Measurements from ENCODE around the gene LPP.

Gene LPP

GRCh38 chr3:188537606-188538005, 383.6 kb downstream of the LPP start:
- Histone ChIP-seq H3K4me3 (replicated peaks; ENCODE audit: insufficient read depth, low read length) (no peak overlapping the region), H3K27ac (replicated peaks) (no peak overlapping the region), H3K27me3 (ENCODE audit: insufficient read depth, poor library complexity, severe bottlenecking) (no peaks in the 10 kb centered on the region)
- DNase-seq (ENCODE audit: low read depth in 1 of 2, low spot score in 1 of 2), result no peak
- TF ChIP-seq REST (IDR thresholded peaks at IDR 0.05; ENCODE audit: insufficient replicate concordance, low read depth), result no peak
- TF ChIP-seq SPI1 (IDR thresholded peaks at IDR 0.05; ENCODE audit: borderline replicate concordance, low read depth), result no peak
- no peak for TF ChIP-seq POLR2AphosphoS5 (IDR thresholded peaks at IDR 0.05; ENCODE audit: low read depth)
- TF ChIP-seq CTCF (IDR thresholded peaks at IDR 0.05; ENCODE audit: insufficient read depth, low read length), result no peak
- no peak for TF ChIP-seq GABPA (IDR thresholded peaks at IDR 0.05; ENCODE audit: low read depth)

DNA sequence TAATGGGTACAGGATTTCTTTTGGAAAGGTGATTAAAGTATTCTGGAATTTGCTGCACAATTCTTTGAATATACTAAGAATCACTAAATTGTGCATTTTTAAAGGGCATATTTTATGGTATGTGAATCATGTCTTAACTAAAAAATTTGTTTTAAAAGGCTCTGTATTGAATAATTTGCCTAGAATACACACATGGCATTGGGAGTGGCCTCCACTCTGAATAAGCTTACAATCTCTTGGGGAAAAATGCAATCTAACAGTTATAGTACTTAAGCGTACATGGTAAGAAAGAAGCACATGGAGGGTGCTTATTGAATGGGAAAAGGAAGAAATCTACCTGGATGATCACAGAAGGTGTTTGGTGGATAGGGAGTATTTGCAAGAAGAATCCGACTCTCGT, 385.1 kb downstream of the LPP start:
- DNase-seq (ENCODE audit: low read depth in 1 of 2, low spot score in 1 of 2), result no peak
- H3K4me3 ChIP-seq (replicated peaks; ENCODE audit: insufficient read depth, low read length), result no peak overlapping the region
- H3K27ac ChIP-seq (replicated peaks), result no peak overlapping the region
- no peaks in the 10 kb centered on the region for H3K27me3 ChIP-seq (ENCODE audit: insufficient read depth, poor library complexity, severe bottlenecking)
- TF ChIP-seq GABPA (IDR thresholded peaks at IDR 0.05; ENCODE audit: low read depth), result no peak
- TF ChIP-seq REST (IDR thresholded peaks at IDR 0.05; ENCODE audit: insufficient replicate concordance, low read depth), result no peak
- TF ChIP-seq POLR2AphosphoS5 (IDR thresholded peaks at IDR 0.05; ENCODE audit: low read depth), result no peak
- no peak for TF ChIP-seq SPI1 (IDR thresholded peaks at IDR 0.05; ENCODE audit: borderline replicate concordance, low read depth)
- no peak for TF ChIP-seq CTCF (IDR thresholded peaks at IDR 0.05; ENCODE audit: insufficient read depth, low read length)

DNA sequence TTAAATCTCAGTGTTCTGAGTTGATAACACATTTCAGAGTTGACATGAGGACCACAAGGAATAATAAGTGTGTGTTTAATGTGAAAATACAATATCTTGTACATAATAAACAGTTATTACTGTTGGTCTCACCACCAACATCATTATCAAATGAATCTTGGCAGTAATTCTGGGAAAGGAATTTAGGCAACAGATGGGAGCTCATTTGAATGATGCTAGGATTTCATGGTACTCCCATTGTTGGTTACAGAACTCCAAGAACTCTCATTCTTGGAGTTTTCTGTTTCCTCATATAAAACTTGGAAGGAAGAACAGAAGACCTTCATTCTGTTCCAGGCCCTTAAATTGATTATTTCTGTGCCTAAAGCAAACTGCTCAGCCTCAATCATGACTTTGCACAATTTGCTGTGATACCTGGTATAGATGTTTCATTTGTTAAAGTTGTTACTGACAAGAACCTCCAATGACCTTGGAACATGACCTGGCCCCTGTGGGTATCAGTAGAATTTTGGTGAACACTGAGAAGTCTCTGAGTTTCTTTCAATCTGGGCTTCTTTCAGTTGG, 385.8 kb downstream of the LPP start:
- TF ChIP-seq GABPA (IDR thresholded peaks at IDR 0.05; ENCODE audit: low read depth), result no peak
- TF ChIP-seq POLR2AphosphoS5 (IDR thresholded peaks at IDR 0.05; ENCODE audit: low read depth), result no peak
- no peak overlapping the region for H3K27ac ChIP-seq (replicated peaks)
- H3K4me3 ChIP-seq (replicated peaks; ENCODE audit: insufficient read depth, low read length), result no peak overlapping the region
- DNase-seq (ENCODE audit: low read depth in 1 of 2, low spot score in 1 of 2), result no peak
- no peaks in the 10 kb centered on the region for H3K27me3 ChIP-seq (ENCODE audit: insufficient read depth, poor library complexity, severe bottlenecking)

DNA sequence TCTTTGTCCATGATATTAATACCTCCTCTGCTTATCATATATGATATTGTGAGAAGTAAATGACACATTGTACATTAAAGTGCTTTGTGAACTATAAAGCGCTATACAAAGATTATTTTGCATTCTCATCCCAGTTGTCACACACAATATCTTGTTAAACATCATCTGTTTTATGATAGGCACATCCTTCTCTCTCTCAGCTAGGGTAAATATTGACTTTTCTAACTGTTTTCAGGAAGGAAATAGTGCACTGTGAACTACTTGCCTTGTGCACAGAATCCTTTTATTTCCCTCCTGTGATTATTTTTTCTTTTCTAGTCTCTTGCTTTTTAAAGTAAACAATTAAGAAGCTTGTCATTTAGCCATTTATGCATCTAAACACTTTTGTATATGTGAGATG, 388.2 kb downstream of the LPP start:
- no peak for DNase-seq (ENCODE audit: low read depth in 1 of 2, low spot score in 1 of 2)
- Histone ChIP-seq H3K4me3 (replicated peaks; ENCODE audit: insufficient read depth, low read length) (no peak overlapping the region), H3K27me3 (ENCODE audit: insufficient read depth, poor library complexity, severe bottlenecking) (no peaks in the 10 kb centered on the region), H3K27ac (replicated peaks) (no peak overlapping the region)
- no peak for TF ChIP-seq SPI1 (IDR thresholded peaks at IDR 0.05; ENCODE audit: borderline replicate concordance, low read depth)
- no peak for TF ChIP-seq CTCF (IDR thresholded peaks at IDR 0.05; ENCODE audit: insufficient read depth, low read length)
- TF ChIP-seq POLR2AphosphoS5 (IDR thresholded peaks at IDR 0.05; ENCODE audit: low read depth), result no peak
- no peak for TF ChIP-seq GABPA (IDR thresholded peaks at IDR 0.05; ENCODE audit: low read depth)
- no peak for TF ChIP-seq REST (IDR thresholded peaks at IDR 0.05; ENCODE audit: insufficient replicate concordance, low read depth)
